NCI-H1092 (cell line): ENCODE data around the gene RSPH1.
A peak's percentile ranks its signal among the peaks of the same experiment; 100 is the strongest.
"Not testable (repeated sequence)": the region's sequence is repeated elsewhere in the genome, so short reads cannot be mapped to it uniquely, and the experiment has no call there.

Source experiments
- DNase-seq: peaks from one replicate; lab custom pipeline; 2025; lab: John Stamatoyannopoulos, UW

The RSPH1 gene

GRCh38 chr21:42486072-42486471, 10.0 kb downstream of the RSPH1 start:
- no peak for DNase-seq

DNA sequence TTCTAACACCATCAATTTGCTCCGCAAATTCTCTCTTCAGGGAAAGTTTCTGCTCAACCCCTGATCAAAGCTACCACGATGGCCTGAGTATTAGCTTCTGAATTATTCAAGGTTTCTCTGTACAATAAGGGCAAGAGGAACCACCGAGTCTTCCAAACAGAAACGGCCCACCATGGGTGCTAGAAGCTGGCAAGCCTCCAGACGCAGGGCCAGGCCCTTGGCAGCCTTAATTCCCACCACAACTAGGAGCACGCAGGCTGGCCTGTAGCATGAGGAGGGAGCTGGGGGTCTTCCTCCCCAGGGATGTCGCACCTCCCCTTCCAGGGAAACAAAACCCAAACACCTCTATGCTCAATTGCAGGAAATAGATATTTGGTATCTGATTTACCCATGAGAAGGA, 11.1 kb downstream of the RSPH1 start:
- no peak for DNase-seq

- no peak for DNase-seq
These were observed 14.9 kb downstream of the RSPH1 start for GRCh38 chr21:42481169-42481568.

DNA sequence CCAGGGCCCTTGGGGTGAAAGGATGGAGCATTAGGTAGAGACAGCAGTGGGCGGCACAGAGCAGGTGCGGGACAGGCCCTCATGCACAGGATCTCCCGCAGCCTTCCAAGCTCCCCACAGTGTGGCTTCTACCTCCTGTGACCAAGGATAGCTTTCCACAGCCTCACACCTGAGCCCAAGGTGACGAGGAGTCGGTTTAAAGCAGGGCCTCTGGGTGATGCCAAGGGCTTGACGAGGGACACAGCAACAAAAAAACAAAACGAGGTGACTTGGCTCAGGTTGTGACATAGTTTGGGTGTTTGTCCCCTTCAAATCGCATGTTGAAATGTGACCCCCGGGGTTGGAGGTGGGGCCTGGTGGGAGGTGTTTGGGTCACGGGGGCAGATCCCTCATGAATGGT, 15.3 kb downstream of the RSPH1 start:
- no peak for DNase-seq

DNA sequence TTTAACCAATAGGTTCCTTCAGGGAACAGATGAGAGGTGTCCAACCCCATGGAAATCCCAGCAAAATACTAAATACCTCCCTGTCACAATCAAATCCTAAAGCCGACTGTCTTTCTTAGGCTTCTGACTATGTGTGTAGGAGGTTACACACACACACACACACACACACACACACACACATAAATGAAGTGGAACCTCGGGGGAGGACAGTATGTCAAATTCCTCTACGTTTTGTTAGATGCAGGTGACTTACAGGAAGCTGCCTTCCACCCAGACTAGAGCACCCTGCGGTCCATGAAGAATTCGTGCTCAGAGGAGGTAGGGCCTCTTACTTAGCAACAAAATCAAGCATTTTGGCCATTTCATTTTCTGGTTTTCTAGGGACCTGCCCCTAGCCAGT, 16.4 kb downstream of the RSPH1 start:
- no peak for DNase-seq

GRCh38 chr21:42478504-42478903, 17.5 kb downstream of the RSPH1 start:
- DNase-seq = no peak

DNA sequence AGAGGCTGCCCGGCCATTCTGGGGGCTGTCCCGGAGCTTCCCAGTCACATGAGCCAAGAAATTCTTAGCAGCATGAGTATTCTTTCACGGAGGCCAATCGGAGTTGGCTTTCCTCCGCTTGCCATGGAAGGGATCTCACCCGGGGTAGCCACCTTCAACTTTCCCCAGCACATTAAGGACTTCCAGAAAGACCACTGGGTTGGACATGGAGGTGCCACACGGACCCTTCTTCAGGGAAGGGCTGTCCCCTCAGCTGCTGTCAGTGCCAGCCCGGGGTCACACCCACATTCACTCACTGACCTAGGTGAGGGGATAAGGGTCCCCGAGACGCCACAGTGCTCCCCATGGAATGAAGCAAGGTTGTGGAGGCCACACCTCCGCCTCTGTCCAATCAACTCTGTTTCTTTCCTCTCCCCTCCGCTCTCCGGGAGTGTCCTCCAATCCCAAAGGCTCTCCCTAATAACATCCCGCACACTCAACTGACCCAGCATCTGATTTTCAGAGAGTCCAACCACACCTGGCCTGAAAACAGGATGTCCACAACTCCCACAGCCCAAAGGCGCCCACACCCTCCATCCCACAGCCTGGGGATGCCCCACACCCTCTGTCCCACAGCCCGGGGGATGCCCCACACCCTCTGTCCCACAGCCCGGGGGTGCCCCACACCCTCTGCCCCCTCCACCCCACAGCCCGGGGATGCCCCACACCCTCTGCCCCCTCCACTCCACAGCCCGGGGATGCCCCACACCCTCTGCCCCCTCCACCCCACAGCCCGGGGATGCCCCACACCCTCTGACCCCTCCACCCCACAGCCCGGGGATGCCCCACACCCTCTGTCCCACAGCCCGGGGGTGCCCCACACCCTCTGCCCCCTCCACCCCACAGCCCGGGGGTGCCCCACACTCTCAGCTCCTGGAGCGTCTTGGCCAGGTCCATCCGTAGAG, 19.4 kb downstream of the RSPH1 start:
- DNase-seq = no peak

GRCh38 chr21:42475526-42476387, 20.3 kb downstream of the RSPH1 start:
- DNase-seq = no peak

DNA sequence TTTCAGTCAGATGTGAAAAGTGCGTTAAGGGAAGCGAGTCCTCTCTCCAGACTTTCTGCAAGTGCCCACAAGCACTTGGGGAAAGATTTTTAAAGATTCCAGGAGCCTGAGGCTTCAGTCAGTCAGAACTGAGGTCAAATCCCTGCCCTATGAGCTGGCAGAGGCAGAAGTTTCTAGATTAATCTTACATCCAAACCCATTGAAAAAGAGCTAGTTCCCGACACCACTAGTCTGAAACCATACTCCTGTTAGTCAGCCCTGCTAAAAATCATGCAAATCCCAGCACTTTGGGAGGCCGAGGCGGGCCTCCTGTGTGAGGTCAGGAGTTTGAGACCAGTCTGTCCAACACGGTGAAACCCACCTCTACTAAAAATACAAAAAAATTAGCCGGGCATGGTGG, 21.0 kb downstream of the RSPH1 start:
- no peak for DNase-seq

GRCh38 chr21:42474043-42474831, 21.8 kb downstream of the RSPH1 start:
- DNase-seq = no peak

DNA sequence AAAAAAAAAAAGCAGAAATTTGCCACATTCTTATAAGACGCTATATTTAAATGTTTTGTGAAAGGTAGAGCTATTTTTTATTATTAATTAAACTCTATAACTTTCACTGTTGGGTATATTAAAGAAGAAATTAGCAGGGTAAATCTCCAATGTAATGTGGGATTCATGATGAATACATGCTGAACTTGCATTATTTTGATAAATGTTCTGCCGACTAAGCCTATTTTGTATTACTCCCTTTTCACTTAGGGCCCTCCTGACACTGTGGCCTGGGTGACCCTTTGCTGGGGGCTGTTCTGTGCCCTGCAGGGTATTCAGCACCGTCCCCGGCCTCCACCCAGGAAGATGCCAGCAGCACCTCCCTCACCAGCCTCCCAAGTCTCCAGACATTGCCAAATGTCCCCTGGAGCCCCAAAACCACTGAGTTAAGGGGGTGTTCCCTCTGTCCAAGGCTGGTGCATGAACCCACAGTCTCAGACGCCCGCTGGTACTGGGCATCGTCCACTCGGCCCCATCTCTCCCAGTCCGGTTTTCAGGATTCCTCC, 22.5 kb downstream of the RSPH1 start:
- DNase-seq = no peak

DNA sequence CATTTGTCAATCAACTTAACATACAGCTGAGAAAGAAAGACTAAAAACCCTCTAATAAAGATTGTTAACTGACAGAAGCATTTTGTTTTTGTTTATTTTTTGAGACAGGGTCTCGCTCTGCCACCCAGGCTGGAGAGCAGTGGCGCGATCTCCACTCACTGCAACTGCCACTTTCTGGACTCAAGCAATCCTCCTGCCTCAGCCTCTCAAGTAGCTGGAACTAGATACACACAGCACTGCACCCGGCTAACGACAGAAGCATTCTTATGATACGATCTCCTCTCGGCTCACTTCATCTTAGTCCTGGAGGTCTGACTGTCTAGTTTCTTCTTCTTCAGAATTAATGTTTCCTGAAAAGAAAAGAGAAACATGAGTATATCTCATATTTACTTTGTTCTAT, 23.5 kb downstream of the RSPH1 start:
- no peak for DNase-seq

GRCh38 chr21:42471716-42472330, 24.2 kb downstream of the RSPH1 start:
- no peak for DNase-seq

GRCh38 chr21:42471206-42471605, 24.8 kb downstream of the RSPH1 start:
- DNase-seq = no peak

DNA sequence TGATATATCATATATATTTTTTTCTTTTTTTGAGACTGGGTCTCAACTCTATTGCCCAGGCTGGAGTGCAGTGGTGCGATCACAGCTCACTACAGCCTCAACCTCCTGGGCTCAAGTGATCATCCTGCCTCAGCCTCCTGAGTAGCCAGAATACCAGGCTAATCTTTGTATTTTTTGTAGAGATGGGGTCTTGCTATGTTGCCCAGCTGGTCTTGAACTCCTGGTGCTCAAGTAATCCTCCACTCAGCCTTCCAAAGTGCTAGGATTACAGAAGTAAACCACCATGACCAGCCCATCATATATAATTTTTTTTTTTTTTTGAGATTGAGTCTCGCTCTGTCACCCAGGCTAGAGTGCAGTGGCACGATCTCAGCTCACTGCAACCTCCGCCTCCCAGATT, 26.3 kb downstream of the RSPH1 start:
- not testable (repeated sequence) for DNase-seq

DNA sequence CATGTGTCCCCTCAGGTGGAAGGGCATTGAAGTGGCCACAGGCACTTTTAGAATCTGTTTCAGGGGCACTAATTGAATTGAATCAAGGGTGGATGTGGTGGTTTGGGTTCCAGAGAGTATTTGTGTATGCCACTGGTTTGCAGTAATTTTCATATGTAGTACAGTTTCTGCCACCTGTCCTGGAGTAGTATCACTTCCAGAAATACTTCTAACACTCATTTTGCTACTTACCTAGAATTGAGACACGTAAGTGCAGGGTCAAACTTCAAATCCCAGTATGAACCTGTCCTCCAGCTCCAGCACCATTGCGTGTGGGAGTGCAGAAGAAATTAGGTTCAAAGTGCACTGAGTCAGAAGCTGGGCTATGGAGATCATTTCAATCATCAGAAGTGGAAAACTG, 26.8 kb downstream of the RSPH1 start:
- DNase-seq = no peak

DNA sequence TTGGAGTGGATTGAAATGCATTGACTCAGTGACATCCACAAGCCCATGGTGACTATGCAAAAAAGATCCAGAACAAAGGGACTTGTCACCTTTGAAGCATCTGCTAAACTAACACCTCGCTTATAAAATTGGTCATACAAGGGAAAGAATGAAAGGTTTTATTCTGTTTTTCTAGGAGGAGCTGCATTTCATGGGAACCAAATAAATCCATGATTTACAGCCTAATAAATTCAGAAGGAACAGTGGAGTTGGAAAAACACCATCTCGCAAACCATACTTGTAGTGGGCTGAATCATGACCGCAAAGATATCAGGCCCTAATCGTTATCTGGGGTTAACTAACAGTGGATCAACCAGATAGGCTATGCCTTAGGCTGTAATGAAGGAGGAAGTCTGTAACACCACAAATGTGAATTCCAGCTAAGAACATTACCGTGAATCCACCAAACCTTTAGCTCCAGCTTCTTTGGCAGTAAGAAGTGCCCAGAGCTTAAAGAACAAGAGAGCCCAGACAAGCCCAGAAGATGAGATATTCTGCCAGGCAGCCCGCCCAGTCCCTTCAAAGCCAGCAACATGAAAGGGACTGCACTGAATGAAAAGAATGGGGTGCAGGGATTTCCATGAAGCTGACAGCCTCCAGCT, 27.4 kb downstream of the RSPH1 start:
- DNase-seq = no peak

DNA sequence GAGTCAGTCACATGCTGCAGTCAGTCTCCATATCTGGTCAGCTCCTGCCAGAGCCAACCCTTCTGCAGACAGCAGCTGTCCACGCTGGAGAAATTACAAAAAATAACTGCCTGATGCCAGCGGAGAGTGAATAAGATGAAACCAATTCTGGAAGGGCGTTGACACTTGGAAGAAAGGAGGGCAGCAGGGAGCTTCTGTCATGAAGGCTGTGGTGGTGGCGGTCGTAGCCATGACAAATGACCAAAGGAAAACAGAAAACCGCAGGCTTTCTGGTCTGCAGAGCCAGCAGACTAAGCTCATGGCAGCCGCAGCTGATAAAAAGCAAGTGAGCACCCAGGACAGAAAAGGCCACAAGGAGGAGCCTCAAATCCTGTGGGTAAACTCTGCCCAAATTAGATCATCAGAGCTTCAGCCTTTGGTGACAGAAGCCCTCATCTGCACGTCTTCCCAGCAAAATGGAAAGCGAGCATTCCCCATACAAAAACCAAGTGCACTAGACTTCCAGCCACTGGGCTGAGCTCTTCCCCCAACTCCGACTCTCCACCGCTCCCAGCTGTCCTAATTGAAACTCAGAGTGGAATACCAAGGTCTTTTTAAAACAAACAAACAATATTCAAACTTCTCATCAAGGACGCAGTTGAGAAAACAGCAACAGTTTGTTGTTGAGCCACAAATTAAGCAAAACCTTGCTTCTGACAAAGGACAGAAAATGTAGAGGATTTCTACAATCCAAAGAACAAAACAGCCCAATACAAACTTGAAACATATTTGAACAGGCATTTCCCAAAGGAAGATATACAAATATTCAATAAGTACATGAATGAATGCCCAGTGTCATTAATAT, 28.7 kb downstream of the RSPH1 start:
- peak; percentile 25 for DNase-seq

- no peak for DNase-seq
These were observed 29.3 kb downstream of the RSPH1 start for GRCh38 chr21:42466700-42467099.

GRCh38 chr21:42465803-42466127, 30.3 kb downstream of the RSPH1 start:
- DNase-seq = no peak
